HG02884 (cell line): ENCODE data around the gene CD9.
A peak's percentile ranks its signal among the peaks of the same experiment; 100 is the strongest.
"Not testable (repeated sequence)": the region's sequence is repeated elsewhere in the genome, so short reads cannot be mapped to it uniquely, and the experiment has no call there.

Experiments used
- ATAC-seq: cut with Tn5 transposase; IDR thresholded peaks from one replicate; pipeline ENCODE4 v1.9.1; 2021; ENCODE audit warnings: mild to moderate bottlenecking, moderate library complexity; ENCODE audit not compliant: unreplicated experiment

CD9 gene, protein sequence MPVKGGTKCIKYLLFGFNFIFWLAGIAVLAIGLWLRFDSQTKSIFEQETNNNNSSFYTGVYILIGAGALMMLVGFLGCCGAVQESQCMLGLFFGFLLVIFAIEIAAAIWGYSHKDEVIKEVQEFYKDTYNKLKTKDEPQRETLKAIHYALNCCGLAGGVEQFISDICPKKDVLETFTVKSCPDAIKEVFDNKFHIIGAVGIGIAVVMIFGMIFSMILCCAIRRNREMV

DNA sequence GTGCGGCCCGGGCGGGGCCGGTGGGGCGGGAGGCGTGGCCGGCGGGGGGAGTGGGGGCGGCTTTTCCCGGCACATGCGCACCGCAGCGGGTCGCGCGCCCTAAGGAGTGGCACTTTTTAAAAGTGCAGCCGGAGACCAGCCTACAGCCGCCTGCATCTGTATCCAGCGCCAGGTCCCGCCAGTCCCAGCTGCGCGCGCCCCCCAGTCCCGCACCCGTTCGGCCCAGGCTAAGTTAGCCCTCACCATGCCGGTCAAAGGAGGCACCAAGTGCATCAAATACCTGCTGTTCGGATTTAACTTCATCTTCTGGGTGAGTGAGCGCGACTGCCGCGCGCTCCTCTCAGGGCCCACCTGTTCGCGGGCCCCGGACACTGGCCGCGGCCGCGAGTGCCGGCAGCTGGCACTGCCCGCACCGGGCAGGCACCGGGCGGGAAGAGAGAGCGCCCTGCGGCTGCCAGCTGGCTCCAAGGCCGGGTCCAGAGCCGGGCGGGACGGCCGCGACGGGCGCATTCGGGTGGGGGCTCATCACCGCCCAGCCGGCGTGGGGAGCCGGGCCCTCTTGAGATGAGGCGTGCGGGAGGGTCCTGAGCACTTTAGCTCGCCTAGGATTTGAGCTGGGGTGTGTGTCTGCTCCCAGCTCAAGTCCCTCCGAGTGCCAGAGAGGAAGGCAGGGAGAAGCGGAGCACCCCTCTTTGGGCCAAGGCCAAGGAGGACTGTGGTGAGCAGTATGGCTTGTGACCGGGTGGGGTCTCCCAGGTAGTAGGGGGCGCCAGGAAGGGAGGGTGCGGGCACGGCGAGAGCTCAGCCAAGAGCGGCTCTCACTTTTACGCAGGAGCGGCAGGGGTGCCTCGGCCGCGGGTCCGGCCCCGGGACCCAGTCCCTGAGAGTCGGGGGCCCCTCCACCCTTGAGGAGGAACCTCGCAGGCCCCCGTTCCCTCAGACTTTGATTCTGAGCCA, at the start of gene CD9:
Gene CD9 (plus strand): TSS at position 145 of the 957 bp plus-strand sequence. CDS start 100 bp downstream, at position 245.
- no peak for ATAC-seq

DNA sequence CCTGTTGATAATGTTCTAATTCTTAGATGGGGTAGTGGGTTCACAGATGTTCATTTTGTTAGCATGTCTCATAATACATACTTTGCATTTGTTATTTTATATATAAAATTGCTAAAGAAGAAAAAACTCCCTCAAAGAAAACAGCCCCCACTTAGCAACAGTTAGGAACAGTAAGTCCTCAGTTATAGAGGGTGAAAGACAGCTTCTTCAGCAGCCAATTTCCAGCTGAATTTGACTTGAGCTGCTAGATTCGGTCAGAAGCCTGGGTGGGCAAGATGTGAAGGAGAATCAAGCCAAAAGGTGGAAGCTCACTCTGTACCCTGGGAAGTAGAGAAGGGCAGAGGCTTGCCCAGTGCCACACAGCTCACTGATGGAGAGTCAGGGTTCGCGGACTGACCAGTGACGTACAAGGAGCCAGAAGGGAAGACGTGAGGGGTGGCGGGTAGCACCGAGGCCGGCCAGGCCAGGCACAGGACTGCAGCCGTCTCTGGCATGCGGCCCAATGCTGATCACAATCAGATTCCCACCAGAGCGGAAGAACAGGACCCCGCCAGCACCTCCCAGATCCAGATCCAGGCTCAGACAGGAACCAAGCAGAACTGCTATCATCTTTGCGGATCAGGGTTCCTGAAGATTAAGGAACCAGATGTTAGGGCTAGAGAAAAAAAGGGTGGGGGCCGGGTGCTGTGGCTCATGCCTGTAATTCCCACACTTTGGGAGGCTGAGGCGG, 45.3 kb upstream of the CD9 start:
- no peak for ATAC-seq

DNA sequence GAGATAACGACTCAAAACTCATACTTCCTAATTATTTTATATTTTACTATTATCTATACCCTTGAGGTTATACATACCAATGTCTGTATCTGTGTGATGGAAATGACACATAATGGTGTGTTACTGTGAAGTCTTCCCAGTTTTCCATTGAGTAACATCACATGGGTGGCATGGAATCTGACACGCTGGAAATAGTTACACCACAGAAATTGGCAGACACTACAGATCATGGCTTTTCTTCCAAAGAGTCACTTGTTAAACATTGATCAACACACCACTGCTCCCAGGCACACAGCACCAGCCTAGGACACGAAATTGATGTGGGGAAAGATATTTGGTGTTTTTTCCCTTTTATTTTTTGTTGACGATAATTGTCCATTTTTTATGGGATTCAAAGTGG, 42.7 kb upstream of the CD9 start:
- ATAC-seq = no peak

DNA sequence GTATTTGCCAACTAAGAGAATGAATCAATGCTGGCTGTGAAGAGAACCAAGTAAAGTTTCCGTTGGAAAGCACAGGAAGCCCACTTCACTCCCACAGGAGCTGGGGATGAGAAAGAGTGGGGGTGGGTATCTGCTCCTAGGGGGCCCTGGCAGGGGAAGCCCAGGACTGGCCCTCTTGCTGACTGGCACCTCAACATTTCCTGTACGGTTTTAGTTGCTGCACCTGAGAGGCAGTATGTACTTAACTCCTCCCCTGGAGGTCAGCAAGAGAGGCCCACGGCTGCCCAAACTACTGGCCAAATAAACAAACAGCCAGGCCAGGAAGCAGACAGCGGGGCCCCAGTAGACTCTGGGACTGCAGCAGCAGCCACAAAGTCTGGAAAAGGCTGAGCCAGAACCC, 41.9 kb upstream of the CD9 start:
- ATAC-seq = no peak

DNA sequence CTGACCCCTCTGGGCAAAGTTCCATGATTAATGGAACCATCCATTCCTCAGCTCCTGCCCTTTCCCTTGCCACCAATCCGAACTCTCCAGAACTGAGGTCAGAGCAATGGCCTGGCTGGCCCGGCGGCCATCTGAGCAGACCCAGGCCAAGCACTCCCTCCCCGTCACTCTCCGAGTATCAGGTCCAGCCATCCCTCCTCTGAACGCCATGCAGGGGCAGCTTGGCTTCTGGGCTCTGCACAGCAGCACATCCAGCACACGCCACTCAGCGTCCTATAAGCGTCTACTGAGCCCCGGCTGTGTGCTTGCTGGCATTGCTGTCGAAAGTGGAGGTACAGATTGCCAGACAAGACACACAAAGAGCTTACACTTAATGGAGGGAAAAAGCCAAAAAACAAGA, 41.5 kb upstream of the CD9 start:
- ATAC-seq = no peak

DNA sequence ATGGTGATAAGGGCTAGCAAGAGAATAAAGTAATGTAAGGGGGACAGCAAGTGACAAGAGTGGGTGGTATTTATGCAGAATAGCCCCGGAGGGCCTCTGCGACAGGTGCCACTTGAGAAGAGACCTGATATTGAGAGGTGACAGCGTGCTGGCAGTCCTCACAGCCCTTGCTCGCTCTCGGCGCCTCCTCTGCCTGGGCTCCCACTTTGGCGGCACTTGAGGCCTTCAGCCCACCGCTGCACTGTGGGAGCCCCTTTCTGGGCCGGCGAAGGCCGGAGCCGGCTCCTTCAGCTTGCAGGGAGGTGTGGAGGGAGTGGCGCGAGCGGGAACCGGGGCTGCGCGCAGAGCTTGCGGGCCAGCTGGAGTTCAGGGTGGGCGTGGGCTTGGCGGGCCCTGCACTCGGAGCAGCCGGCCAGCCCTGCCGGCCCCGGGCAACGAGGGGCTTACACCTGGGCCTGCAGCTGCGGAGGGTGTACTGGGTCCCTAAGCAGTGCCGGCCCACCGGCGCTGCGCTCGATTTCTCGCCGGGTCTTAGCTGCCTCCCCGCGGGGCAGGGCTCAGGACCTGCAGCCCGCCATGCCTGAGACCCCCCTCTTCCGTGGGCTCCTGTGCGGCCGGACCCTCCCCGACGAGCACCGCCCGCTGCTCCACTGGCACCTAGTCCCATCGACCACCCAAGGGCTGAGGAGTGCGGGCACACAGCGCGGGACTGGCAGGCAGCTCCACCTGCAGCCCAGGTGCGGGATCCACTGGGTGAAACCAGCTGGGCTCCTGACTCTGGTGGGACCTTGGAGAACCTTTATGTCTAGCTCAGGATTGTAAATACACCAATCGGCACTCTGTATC, 40.8 kb upstream of the CD9 start:
- ATAC-seq = not testable (repeated sequence)

DNA sequence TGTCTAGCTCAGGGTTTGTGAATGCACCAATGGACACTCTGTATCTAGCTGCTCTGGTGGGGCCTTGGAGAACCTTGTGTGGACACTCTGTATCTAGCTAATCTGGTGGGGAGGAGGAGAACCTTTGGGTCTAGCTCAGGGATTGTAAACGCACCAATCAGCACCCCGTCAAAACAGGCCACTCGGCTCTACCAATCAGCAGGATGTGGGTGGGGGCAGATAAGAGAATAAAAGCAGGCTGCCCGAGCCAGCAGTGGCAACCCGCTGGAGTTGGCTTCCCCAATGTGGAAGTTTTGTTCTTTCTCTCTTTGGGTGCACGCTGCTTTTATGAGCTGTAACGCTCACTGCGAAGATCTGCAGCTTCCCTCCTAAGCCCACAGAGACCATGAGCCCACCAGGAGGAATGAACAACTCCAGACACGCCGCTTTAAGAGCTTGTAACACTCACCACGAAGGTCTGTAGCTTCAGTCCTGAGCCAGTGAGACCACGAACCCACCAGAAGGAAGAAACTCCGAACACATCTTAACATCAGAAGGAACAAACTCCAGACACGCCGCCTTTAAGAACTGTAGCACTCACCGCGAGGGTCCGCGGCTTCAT, 40.1 kb upstream of the CD9 start:
- ATAC-seq = not testable (repeated sequence)

DNA sequence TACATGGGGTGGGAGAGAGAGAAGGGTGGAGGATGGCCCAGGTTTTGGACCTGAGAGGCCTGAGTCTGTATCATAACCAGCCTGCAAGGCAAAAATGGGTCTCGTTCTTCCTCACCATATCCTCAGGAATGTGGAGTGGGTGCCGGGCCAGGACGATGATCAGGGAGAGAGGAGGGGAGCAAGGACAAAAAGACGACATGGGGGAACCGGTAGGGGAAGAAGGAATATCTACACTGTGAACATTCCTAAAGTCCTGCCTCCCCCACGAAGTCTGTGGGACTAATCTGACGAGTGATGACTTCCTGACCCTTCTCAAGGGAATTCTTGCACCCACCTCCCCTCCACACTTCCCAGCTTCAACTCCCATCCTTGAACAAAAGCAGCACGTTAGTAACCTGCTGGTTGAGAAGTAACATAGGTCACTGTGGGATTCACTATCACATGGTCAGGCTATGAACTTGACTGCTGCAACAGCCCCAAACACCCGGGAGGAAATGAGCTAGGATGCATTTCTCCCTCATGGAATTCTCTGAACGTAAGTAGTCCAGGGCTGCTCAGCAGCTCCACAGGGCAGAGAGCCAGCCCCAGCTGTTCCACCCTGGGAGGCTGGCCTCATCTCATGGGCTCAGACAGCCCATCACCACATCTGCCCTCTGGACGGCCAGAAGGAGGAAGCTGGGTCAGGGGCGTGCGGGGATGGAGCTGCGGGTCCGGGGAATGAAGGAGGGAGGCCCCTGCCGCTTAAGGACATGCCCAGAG, 38.9 kb upstream of the CD9 start:
- no peak for ATAC-seq

DNA sequence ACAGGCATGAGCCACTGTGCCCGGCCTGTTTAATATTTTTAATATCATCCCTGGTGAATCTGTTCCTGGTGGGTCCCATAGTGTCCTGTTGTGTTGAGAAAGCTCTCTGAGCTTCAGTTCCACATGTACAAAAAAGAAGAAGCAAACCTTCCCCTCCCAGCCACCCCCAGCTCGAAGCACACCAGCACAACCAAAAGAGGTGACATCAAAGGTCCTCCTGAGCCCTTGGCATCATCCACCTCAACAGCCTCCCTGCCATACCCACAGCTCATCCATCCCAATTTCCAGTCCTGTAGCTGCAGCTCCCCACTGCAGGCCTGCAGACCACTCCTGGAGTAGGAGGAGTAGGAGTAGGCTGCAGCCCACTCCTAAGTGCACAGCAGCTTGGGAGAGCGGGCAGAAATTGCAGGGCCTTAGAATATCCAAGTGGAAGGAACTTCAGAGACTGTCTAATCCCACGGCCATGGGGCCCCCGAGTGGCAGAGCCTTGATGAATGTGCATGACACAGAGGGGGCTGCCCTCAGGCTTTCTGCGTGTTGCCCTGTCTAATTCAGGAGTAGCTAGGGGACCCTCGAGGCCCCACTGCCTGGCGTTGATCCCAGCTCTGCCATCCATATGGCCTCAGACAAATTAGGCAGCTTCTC, 36.7 kb upstream of the CD9 start:
- no peak for ATAC-seq

DNA sequence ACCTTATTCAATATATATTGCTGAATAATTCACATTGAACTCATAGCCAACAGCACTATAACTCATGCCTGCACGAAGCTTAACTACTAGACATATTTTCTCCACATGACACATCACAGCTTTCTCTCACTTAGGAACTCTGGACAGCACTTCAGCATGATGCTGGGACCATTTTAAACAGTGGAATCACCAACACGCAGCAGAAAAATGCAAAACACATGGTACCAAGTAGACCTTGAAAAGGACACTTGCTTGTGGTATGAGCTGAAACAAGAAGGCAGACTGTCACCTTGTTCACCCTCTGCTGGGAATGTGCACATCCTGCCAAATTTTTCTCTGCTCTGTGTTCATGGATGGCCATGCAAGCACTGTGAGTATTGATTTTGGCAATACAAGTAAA, 34.8 kb upstream of the CD9 start:
- ATAC-seq = no peak

DNA sequence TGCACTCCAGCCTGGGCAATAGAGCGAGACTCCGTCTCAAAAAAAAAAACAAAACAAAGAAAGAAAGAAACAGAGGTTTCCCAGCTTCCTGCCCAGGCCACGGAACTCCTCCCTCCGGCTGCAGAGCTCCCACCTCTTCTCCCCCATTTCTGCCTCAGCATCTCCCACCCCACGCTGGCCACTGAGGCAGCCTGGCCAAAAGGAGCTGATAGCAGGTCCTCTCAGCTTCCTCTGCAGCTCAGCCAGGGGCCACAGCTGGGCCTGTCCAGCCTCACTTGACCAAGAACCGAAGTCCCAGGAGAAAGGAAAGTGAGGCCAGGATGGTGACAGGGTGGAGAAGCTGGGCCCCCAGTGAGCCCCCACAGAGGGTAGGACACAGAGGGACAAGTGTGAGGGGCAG, 33.4 kb upstream of the CD9 start:
- no peak for ATAC-seq

DNA sequence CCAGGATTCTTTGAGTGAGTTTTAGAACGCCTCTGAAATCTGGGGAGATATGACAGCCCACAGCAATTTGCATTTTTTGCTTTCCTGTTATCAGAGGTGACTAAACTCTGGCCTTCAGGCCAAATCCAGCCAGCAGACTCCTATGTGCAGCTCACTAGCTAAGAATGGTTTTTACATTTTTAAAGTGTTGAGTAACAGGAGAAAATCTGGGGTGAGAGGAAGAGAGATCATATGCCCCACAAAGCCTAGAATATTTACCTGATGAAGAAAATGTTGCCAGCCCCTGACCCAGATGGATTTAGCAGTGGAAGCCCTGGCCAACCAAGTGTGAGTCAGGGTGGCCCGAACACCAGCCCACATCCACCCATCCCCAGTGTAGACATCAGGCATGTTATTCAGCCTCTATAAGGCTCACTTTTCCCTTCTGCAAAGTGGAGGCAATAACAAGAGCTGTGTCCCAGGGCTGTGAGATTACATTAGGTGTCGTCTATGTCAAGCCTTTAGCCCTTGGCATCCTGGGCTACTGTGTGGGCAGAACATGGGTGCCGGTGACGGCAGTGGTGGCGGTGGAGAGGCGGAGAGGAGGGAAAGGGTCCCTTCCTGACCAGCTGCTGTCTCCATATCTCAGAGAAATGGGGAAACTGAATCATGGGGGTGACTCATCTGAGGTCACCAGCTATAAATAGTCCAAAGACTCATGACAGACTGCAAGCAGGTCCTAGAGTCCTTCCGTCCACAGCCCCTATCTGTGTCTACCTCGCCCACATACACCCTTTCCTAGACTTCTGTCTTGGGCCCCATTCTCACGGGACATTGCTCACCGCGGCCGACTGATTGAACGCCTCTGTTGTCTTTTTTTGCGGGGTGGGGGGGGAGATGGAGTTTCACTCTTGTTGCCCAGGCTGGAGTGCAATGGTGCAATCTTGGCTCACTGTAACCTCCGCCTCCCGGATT, 32.6 kb upstream of the CD9 start:
- peak; percentile 75 for ATAC-seq

DNA sequence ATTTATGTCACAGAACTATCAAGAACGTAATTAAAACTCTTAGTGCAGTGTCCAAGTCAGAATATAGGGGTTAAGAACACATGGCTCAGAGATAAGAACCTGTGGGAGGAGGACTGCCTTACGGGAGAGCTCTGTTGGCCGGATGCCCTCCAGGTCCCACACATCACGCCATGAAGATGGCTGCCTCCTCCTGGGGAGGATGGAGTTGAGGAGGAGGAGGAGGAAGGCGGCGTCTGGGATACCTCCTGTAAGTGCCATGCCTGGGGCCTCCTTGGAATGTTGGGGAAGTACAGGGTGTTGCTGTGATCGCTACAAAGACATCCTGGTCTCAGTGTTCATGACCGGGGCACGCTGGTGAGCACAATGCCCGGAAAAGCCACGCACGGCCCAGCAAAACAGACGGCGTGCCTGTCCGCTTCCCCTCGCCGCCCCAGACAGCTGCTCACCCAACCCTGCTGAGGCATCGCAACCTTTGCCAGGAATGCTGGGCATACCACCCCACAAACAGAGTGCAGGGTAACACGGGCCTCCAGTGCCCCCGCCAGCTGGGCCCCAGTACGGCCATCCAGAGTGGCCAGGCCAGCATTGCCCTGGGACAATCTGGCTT, 28.7 kb upstream of the CD9 start:
- no peak for ATAC-seq

DNA sequence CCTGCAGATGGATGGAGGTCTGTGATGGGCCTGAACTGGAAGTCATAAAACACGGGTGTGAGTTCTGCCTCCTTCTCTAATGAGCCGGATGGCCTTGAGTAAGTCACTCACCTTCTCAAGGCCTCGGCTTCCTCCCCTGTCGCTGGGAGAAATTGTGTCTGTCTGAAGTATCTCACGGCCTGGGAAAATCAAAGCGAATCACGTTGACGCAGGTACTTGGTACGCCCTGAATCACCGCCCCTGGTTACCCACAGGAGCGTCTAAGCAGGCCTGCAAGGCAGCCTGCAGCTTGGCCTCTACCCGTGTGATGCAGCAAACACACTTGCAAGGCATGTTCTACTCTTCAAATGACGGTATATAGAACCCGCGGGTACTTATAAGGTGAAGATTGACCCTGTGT, 28.1 kb upstream of the CD9 start:
- no peak for ATAC-seq

DNA sequence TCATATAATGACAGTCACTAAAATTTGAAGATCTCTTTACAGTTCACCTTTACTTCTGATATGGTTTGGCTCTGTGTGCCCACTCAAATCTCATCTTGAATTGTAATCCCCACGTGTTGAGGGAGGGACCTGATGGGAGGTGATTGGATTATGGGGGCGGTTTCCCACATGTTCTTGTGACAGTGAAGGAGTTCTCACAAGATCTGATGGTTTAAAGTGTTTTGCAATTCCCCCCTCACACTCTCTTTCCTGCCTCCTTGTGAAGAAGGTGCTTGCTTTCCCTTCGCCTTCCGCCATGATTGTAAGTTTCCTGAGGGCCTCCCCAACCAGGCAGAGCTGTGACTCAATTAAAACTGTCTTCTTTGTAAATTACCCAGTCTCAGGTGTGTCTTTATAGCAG, 27.3 kb upstream of the CD9 start:
- no peak for ATAC-seq

DNA sequence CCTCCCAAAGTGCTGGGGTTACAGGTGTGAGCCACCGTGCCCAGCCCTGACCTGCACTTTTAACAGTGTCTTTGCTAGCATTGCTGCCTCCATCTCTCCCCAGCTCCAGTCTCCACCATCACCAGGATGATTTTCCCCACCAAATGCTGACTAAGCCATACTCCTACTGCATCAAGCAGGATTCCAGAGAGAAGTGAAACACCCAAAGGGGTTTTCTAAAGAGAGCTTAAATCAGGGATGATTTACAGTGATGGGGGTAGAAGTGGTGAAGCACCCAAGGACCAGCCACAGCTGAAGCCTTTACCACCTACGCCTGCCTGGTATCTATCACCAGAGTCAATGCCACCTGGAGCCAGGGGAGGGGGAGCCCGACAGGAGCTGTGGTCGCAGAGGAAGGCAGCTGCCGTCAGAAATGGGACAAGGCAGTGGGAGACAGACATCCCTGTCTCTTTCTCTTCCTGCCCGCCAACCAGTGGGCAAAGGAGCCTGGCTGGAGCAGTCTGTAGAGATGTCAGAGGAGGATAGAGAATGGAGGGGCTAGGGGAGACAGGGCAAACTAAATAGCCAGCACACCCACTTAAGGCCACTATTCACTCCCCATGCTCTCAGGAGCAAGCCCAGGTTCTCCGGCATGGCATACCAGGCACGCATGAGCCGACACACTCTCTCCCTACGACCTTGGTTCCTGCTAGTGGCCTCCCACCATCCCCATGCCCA, 22.4 kb upstream of the CD9 start:
- no peak for ATAC-seq
